Measurements from ENCODE around the gene HOXA13.

The HOXA13 gene

DNA sequence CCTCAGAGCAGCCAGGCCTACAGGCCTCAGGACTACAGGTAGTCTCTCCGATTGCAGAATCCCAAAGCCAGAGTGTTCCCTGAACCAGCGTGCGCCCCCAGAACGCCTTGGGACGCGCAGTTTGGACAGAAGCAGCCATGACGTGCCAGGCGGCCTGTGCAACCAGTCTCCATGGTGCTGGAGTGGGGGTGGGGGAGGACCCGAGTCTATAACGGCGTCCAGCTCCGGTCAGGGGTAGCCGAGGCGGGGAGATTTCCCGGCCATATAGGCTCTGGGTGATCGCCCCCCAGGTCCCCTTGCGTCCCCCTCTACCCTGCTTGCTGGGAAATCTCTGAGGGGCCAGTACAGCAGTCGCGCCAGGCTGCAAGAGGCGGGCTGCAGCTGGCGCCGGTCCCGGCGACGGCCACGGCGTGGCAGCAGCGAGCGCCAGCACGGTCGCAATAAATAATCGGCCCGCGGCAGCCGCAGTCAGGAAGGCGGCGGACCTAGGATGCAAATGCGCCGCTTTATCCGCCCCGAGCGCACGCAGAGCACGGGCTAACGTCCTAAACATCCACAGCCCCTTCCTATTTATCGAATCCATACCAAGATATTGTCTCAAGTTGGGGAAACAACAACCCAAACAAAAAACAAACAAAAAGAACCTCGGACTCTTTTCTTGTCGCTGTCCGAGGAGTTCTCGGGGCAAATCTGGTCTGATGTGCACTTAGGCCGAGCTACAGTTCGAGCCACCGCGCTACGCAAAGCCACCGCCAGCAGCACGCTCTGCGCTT is 49.1 kb downstream of the HOXA13 start:
- TF ChIP-seq, protein P1, sequence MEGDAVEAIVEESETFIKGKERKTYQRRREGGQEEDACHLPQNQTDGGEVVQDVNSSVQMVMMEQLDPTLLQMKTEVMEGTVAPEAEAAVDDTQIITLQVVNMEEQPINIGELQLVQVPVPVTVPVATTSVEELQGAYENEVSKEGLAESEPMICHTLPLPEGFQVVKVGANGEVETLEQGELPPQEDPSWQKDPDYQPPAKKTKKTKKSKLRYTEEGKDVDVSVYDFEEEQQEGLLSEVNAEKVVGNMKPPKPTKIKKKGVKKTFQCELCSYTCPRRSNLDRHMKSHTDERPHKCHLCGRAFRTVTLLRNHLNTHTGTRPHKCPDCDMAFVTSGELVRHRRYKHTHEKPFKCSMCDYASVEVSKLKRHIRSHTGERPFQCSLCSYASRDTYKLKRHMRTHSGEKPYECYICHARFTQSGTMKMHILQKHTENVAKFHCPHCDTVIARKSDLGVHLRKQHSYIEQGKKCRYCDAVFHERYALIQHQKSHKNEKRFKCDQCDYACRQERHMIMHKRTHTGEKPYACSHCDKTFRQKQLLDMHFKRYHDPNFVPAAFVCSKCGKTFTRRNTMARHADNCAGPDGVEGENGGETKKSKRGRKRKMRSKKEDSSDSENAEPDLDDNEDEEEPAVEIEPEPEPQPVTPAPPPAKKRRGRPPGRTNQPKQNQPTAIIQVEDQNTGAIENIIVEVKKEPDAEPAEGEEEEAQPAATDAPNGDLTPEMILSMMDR (IDR thresholded peaks at IDR 0.05; ENCODE audit: low read depth, low read length, missing control alignments), result peak; percentile 77
- peak overlapping the region; percentile 50 for H3K4me3 ChIP-seq (replicated peaks; ENCODE audit: low read depth, low read length)
- no peak for DNase-seq (ENCODE audit: extremely low read depth, low read depth)

DNA sequence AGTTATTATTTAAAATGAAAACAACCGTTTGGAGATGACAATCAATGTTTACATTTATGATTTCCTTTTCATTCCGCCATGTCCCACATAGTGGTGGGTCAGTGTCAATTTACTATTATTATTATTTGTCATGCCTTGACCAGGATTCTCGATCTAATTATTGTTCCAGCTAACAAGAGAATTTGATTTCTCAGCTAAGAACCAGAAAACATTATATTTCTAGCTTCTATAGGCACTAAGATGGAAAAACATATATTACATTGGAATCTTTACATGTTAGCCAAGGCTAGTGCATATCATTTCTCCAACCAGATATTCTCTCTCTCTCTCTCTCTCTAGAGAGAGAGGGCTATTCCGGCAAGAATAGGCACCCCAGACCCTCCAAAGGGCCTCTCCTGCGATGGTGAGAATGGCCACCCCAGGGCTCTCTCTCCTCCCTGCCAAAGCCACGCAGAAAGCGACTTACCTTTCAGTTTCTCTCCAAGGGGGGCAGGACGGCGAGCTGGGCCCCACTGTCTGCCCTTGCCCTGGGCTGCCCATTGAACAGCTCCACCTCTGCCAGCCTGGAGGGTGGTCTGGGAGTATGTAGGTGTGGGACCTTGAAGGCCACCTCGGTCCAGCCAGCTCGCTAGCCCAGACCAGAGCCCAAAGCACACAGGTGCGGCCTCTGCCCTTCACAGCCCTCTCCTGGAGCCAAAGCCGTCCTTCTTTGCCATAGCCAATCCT is 49.9 kb downstream of the HOXA13 start:
- TF ChIP-seq, protein P1 (IDR thresholded peaks at IDR 0.05; ENCODE audit: low read depth, low read length, missing control alignments), result no peak
- no peak for DNase-seq (ENCODE audit: extremely low read depth, low read depth)
- peak overlapping the region; percentile 50 for H3K4me3 ChIP-seq (replicated peaks; ENCODE audit: low read depth, low read length)

DNA sequence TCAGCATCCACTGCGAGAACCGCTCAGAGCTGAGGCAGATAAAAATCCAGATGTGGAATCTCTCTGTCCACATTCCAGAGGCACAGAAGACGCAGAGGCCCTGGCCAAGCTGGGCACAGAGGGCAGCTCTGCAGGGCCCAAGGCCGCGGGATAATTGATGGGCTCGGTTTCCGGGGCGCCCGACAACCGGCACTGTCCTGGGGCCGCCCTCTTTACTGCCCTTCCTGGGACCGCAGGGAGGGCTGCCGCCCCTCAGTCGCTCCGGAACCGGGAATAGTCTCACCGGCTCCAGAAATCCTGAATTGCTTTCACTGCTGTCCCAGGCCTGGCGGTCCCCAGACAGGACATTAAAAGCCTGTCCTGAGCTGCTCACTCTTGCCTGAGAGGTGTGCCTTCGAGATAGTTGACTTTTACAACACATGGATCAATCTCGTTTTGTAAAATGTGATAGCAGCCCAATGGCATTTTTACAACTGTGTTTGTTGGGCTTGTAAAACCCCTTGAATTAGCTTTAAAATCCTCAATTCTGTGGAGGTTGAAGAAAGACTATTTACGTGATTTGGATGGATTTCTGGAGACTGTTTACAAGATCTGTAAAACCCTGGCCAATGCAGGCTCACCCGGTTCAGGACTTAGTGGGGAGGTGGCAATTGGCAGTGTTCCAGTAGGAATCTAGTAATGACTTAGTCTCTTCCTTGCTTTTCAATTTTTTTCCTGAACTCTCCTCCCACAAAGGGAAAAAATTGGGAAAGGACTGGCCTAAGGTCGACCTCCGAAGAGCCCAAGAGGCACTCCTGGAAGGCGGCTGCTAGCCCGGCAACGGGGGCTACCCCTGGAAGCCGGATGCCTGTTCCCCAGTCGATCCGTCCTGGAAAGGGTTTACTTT is 50.9 kb downstream of the HOXA13 start:
- no peak overlapping the region for H3K4me3 ChIP-seq (replicated peaks; ENCODE audit: low read depth, low read length)
- TF ChIP-seq, protein P1 (IDR thresholded peaks at IDR 0.05; ENCODE audit: low read depth, low read length, missing control alignments), result no peak
- no peak for DNase-seq (ENCODE audit: extremely low read depth, low read depth)

DNA sequence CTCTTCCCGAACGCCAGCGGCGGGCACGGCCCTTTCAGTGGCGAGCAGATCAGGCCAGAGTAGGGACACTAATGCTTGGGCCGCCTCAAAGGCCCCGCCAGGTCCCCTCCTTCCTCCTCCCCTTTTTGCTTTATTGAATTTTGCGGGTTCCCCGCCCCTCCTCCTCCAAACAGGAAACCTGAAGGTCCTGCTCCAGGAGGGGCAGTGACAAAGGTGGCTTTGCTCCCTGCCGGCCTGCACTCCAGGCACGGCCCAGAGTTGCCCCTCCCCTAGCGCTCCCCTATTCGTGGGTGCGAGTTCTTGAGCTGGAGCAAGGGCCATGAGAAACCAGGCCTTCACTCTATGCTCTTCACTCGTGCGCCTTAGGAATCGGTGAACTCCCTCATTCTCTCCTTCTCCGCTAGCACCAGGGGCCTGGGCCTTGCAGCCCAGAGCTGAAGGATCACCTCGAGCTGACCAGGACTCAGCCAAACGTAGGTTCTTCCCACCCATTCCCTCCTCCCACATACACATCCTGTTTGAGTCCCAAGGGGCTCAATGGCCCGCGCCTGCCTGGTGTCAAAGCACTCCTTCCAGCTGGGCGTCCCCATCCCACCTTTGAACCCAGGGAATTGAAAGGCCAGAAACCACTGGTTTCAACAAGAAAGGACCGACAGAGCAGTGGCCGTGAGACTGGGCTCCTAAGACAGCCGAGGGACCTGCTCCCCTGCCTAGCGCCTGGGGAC is 51.7 kb downstream of the HOXA13 start:
- TF ChIP-seq, protein P1 (IDR thresholded peaks at IDR 0.05; ENCODE audit: low read depth, low read length, missing control alignments), result no peak
- DNase-seq (ENCODE audit: extremely low read depth, low read depth), result no peak
- H3K4me3 ChIP-seq (replicated peaks; ENCODE audit: low read depth, low read length), result no peak overlapping the region

DNA sequence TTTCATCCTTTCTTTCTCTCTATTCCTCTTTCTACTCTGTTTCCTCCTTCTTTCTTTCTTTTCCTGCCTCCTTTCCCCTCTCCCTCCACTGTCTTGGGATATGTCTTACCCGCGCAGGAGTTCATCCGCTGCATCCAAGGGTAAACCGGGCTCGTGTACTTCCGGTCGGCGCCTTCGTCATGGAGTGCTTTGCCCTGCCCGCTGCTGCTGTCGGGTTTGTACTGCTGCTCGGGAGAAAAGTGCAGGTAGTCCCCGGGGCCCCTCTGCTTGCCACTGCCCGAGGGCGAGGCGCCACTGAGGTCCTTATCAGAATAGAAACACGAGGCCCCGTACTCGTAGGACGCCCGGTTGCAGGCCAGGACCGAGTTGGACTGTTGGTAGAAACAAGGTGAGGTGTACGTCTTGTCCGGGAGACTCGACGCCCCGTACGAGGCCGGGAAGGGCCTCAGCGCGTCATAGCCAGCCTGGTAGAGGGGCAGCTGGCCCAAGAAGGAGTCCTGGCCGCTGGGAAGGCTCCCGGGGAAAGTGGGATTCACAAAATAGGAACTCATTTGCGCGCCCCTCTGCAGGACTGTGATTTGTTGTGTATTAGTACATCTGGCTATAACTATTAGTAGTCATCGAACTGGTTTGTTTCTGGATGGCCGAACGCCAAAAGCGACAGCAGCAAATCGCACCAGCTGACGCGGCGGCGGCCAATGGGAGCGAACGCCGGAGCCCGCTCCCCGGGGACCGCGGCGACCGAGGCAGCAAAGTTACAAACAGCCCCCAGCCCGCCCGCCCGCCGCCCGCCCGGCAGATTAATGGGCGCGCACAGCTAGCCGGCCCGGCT is 52.5 kb downstream of the HOXA13 start, which contains the start of gene HOXA6:
Gene HOXA6, minus strand, starts transcription at position 576 of the 832 bp plus-strand sequence. Its CDS starts 25 bp downstream, at position 551.
- TF ChIP-seq, protein P1 (IDR thresholded peaks at IDR 0.05; ENCODE audit: low read depth, low read length, missing control alignments), result no peak
- H3K4me3 ChIP-seq (replicated peaks; ENCODE audit: low read depth, low read length), result no peak within 1 kb of the TSS

More for the DNA sequence above, 52.5 kb downstream of the HOXA13 start, which contains the start of gene HOXA6:
- DNase-seq (ENCODE audit: extremely low read depth, low read depth), result no peak

Measured in HFF-Myc (cell line).